Activated CD8-positive, alpha-beta T cell treated with anti-CD3 and anti-CD28 coated beads for 36 hours (primary cell): ENCODE results near the gene LITAFD. TPM values are rescaled to one million over a fixed set of nuclear protein-coding genes. Genes with fewer than 3 reads are reported as not detected.

Experiments
- ATAC-seq: fragments of 200-7000 bp; cut with Tn5 transposase; one replicate; pipeline ENCODE4 v1.10.0; 2021; ENCODE audit warnings: mild to moderate bottlenecking, moderate library complexity
- CTCF ChIA-PET: fragments of 350-600 bp; sonication (Branson Sonifier 250); formaldehyde crosslinking; loops from one replicate; lab custom pipeline; 2021; ENCODE audit warnings: antibody characterized with exemption; lab: Charles Lee
- POLR2A ChIA-PET: fragments of 350-600 bp; sonication (Branson Sonifier 250); formaldehyde crosslinking; loops from one replicate; lab custom pipeline; 2021; ENCODE audit warnings: antibody characterized with exemption; lab: Charles Lee
- DNase-seq: peaks from one replicate; pipeline ENCODE4 v3.0.0-alpha.2; 2020
- H3K27ac Mint-ChIP-seq: one replicate; pipeline ENCODE4 v1.8.0; 2021; ENCODE audit warnings: mild to moderate bottlenecking, mixed read lengths
- H3K27me3 Mint-ChIP-seq: one replicate; pipeline ENCODE4 v1.8.0; 2021; ENCODE audit warnings: mixed read lengths
- H3K36me3 Mint-ChIP-seq: one replicate; pipeline ENCODE4 v1.8.0; 2021; ENCODE audit warnings: low read depth, mixed read lengths
- H3K4me1 Mint-ChIP-seq: one replicate; pipeline ENCODE4 v1.8.0; 2021; ENCODE audit warnings: low read depth, mixed read lengths
- H3K4me3 Mint-ChIP-seq: one replicate; pipeline ENCODE4 v1.8.0; 2021; ENCODE audit warnings: mild to moderate bottlenecking, moderate library complexity, mixed read lengths
- H3K9me3 Mint-ChIP-seq: one replicate; pipeline ENCODE4 v1.8.0; 2021; ENCODE audit warnings: mixed read lengths
- intact Hi-C: fragments of 100-400 bp; cut with micrococcal nuclease; formaldehyde crosslinking; loops from one replicate; pipeline ENCODE4 v1.10.0; 2022
- total RNA-seq, 2 experiments: library from RNA; stranded (reverse); gene quantifications; one replicate each; pipeline ENCODE4 v1.2.3, GENCODE V29; 2021
- TF ChIP-seq, protein P1 (sequence below): fragments of 200-600 bp; IDR thresholded peaks from one replicate; pipeline ENCODE4 v1.8.0; 2022; ENCODE audit warnings: antibody characterized with exemption, mild to moderate bottlenecking

The LITAFD gene
- total RNA-seq, 2 experiments from 2014 or later = not detected

DNA sequence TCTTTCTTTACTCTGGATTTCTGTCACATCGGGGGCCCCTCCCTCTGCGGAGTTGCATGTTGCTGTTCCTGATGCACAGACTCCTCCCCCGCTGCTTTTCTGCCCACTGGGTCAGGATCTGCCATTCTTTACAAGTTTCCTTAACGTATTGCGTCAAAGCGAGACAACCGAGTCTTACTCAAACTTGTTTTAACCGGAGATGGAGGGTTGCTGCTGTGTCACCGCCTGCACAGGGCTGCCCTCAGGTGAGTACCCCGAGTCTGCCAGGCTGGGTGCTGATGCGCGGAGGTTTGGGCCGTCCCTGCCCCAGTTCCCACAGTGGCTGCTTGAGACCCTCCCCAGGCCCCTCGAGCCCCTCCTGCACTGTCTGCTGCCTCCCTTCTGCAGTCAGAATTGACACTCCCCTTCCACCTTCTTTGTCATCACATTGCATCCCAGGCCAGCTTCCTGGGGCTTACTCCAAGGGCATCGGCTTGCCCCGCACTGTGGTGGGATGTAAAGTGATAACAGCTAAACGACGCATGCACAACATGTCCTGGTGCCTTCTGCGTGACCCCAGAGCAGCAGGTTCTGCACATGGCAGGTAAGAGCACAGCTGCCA lies 32.6 kb upstream of the LITAFD start:
- Mint-ChIP-seq H3K4me3 (no peak overlapping the region), H3K4me1 (peaks cover 17% of the 10 kb centered on the region), H3K9me3 (no peaks in the 10 kb centered on the region), H3K27me3 (no peaks in the 10 kb centered on the region), H3K36me3 (peaks cover 41% of the 10 kb centered on the region), H3K27ac (no peak overlapping the region)
- DNase-seq = no peak
- TF ChIP-seq, protein P1, sequence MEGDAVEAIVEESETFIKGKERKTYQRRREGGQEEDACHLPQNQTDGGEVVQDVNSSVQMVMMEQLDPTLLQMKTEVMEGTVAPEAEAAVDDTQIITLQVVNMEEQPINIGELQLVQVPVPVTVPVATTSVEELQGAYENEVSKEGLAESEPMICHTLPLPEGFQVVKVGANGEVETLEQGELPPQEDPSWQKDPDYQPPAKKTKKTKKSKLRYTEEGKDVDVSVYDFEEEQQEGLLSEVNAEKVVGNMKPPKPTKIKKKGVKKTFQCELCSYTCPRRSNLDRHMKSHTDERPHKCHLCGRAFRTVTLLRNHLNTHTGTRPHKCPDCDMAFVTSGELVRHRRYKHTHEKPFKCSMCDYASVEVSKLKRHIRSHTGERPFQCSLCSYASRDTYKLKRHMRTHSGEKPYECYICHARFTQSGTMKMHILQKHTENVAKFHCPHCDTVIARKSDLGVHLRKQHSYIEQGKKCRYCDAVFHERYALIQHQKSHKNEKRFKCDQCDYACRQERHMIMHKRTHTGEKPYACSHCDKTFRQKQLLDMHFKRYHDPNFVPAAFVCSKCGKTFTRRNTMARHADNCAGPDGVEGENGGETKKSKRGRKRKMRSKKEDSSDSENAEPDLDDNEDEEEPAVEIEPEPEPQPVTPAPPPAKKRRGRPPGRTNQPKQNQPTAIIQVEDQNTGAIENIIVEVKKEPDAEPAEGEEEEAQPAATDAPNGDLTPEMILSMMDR = no peak
- intact Hi-C loops = no loop called here
- no peak for ATAC-seq
- POLR2A ChIA-PET = interaction anchor here (0.8 to 9.0 kb wide), 3 partner anchors 11 to 198 kb away, joined by 3 to 99 read pairs (median 3); partner anchors contain the start of gene CARHSP1
- CTCF ChIA-PET = interaction anchor here (2.1 kb wide), 1 partner anchor 31 kb away, joined by 5 read pairs; no protein-coding TSS in a partner anchor

GRCh38 chr16:8850279-8850885 lies 31.8 kb upstream of the LITAFD start:
- Mint-ChIP-seq H3K4me1 (peaks cover 24% of the 10 kb centered on the region), H3K27me3 (no peaks in the 10 kb centered on the region), H3K9me3 (no peaks in the 10 kb centered on the region), H3K27ac (peak overlapping the region; percentile 87), H3K4me3 (no peak overlapping the region), H3K36me3 (peaks cover 41% of the 10 kb centered on the region)
- DNase-seq (no peak), ATAC-seq (peak; percentile 15)
- ChIA-PET POLR2A (interaction anchor here (0.6 to 9.0 kb wide), 4 partner anchors 10 to 197 kb away, joined by 3 to 99 read pairs (median 4); partner anchors contain the start of gene CARHSP1), CTCF (interaction anchor here (0.8 to 2.1 kb wide), 2 partner anchors 29 to 30 kb away, joined by 4 to 5 read pairs; no protein-coding TSS in a partner anchor)
- intact Hi-C loops = no loop called here
- TF ChIP-seq, protein P1 = no peak

DNA sequence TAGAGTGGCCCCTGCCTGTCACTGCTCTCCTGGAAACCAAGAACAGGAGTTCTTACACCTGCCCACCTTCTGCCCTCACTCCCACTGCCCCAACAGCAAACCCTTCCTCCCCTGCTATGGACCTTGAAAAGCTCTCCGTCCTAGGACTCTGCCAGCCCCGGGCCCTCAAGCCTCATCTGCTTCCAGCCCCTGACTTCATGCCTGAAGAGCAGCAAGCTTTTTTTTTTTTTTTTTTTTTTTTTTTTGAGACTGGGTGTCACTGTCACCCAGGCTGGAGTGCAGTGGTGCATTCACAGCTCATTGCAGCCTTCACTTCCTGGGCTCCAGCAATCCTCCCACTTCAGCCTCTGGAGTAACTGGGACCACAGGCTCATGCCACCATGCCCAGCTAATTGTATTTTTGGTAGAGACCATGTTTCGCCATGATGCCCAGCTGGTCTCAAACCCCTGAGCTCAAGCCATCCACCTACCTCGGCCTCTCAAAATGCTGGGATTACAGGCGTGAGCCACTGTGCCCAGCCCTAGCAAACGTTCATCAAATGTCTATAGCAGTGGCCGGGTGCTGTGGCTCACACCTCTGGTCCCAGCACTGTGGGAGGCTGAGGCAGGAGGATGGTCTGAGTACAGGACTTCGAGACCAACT lies 30.3 kb upstream of the LITAFD start:
- Mint-ChIP-seq H3K4me3 (no peak overlapping the region), H3K9me3 (no peaks in the 10 kb centered on the region), H3K27me3 (no peaks in the 10 kb centered on the region), H3K27ac (peak overlapping the region; percentile 23), H3K36me3 (peaks cover 52% of the 10 kb centered on the region), H3K4me1 (peaks cover 35% of the 10 kb centered on the region)
- TF ChIP-seq, protein P1 = no peak
- intact Hi-C loops = no loop called here
- DNase-seq (no peak), ATAC-seq (no peak)
- ChIA-PET POLR2A (interaction anchor here (1.5 to 9.0 kb wide), 2 partner anchors 14 to 43 kb away, joined by 3 to 99 read pairs; partner anchors contain the start of gene CARHSP1), CTCF (interaction anchor here (2.1 kb wide), 1 partner anchor 29 kb away, joined by 5 read pairs; no protein-coding TSS in a partner anchor)

- Mint-ChIP-seq H3K36me3 (peaks cover 54% of the 10 kb centered on the region), H3K4me1 (peaks cover 37% of the 10 kb centered on the region), H3K27me3 (no peaks in the 10 kb centered on the region), H3K27ac (peak overlapping the region; percentile 55), H3K9me3 (no peaks in the 10 kb centered on the region), H3K4me3 (no peak overlapping the region)
- ATAC-seq (no peak), DNase-seq (no peak)
- intact Hi-C loops = no loop called here
- CTCF ChIA-PET = no interaction called here
- POLR2A ChIA-PET = interaction anchor here (1.5 to 9.0 kb wide), 2 partner anchors 14 to 44 kb away, joined by 3 to 99 read pairs; partner anchors contain the start of gene CARHSP1
- TF ChIP-seq, protein P1 = no peak
Measured at GRCh38 chr16:8852534-8852933, 29.6 kb upstream of the LITAFD start.
